Testis (tissue), 3 donors: ENCODE data around the gene AMZ1. TPM values are rescaled to one million over a fixed set of nuclear protein-coding genes. Genes with fewer than 3 reads are reported as not detected.

ENCODE experiments used
- DNase-seq: peaks from one replicate; pipeline ENCODE4 v3.0.0-alpha.2; 2019
- H3K27ac ChIP-seq, 2 donors: fragments of 200-600 bp; sonication (generic); one replicate each; pipeline ENCODE4 v1.5.1; 2019
- H3K27me3 ChIP-seq: fragments of 200-600 bp; sonication (generic); one replicate; pipeline ENCODE4 v1.5.1; 2019
- H3K36me3 ChIP-seq: fragments of 200-600 bp; sonication (generic); one replicate; pipeline ENCODE4 v1.5.1; 2017; ENCODE audit warnings: low read depth; ENCODE audit errors: missing control alignments
- H3K4me1 ChIP-seq: fragments of 200-600 bp; sonication (generic); one replicate; pipeline ENCODE4 v1.5.1; 2019
- H3K4me3 ChIP-seq, 2 donors: fragments of 200-600 bp; sonication (generic); one replicate each; pipeline ENCODE4 v1.5.1; 2017 to 2019
- H3K9me3 ChIP-seq: fragments of 200-600 bp; sonication (generic); one replicate; pipeline ENCODE4 v1.5.1; 2017
- CTCF ChIP-seq, 3 experiments: fragments of 450-650 bp in 2 of 3; fragments of 200-600 bp in 1 of 3; sonication (generic) in 1 of 3; IDR thresholded peaks; one replicate each; pipeline ENCODE4 v1.5.1; 2016 to 2019; ENCODE audit warnings: antibody characterized with exemption in 3 of 3, mild to moderate bottlenecking in 2 of 3, moderate library complexity in 1 of 3
- POLR2A ChIP-seq: fragments of 450-650 bp; IDR thresholded peaks from one replicate; pipeline ENCODE4 v1.6.1; 2017; ENCODE audit warnings: antibody characterized with exemption, mild to moderate bottlenecking, moderate library complexity
- WGBS, 2 donors: methylation state at CpG; one replicate each; pipeline ENCODE4 v1.1.5; 2018; 5-methylcytosine and 5-hydroxymethylcytosine counted together
- intact Hi-C: fragments of 100-400 bp; cut with DNase I; formaldehyde crosslinking; loops from one replicate; pipeline ENCODE4 v1.15.1; 2023; ENCODE audit warnings: low total_unique reads
- polyA plus RNA-seq: library from polyadenylated mRNA; stranded (reverse); fragments of 350-450 nt; fragmentation: Illumina TruSeq; extraction: RNeasy Lipid Tissue Mini Kit (QIAGEN cat#74804); gene quantifications from one replicate; pipeline ENCODE4 v1.2.3, GENCODE V29; 2014; ENCODE audit warnings: low read depth, low replicate concordance; ENCODE audit not compliant: insufficient read depth
- total RNA-seq, 2 donors: library from RNA; depleted of rRNA; stranded (reverse); fragments of >200 nt; gene quantifications; one replicate each; pipeline ENCODE4 v1.2.3, GENCODE V29; 2016

The AMZ1 gene
- total and polyA plus RNA-seq, 3 donors from 2014 or later: 1.1 to 3.2 (median 2.7) TPM

- no peak for TF ChIP-seq CTCF (IDR thresholded peaks at IDR 0.05)
- 90 to 92% methylated on average over 7 to 13 of the region's 25 CpGs for WGBS, 2 donors
- no peak for DNase-seq
- H3K27ac ChIP-seq: no peak overlapping the region
- no peaks in the 10 kb centered on the region for H3K27me3 ChIP-seq
- H3K4me3 ChIP-seq: no peak overlapping the region
- H3K4me1 ChIP-seq: peaks cover 14% of the 10 kb centered on the region
- no peaks in the 10 kb centered on the region for H3K36me3 ChIP-seq
- H3K9me3 ChIP-seq: no peaks in the 10 kb centered on the region
- intact Hi-C loops: no loop called here
Measured at GRCh38 chr7:2711895-2712675, 24.1 kb downstream of the AMZ1 start.

- no peaks in the 10 kb centered on the region for H3K27me3 ChIP-seq
- intact Hi-C loops: no loop called here
- no peaks in the 10 kb centered on the region for H3K9me3 ChIP-seq
- no peaks in the 10 kb centered on the region for H3K36me3 ChIP-seq
- no peak for TF ChIP-seq POLR2A
- no peak for TF ChIP-seq CTCF (IDR thresholded peaks at IDR 0.05)
- H3K4me3 ChIP-seq: no peak overlapping the region
- WGBS, 2 donors: 64 to 66% methylated on average over 12 to 13 of the region's 13 CpGs
- peaks cover 23% of the 10 kb centered on the region for H3K4me1 ChIP-seq
- H3K27ac ChIP-seq: no peak overlapping the region
- no peak for DNase-seq
Measured at GRCh38 chr7:2713370-2713769, 25.4 kb downstream of the AMZ1 start.

- WGBS, 2 donors: 89 to 92% methylated on average over 12 of the region's 12 CpGs
- Histone ChIP-seq H3K4me3 (no peak overlapping the region), H3K9me3 (no peaks in the 10 kb centered on the region), H3K27ac (no peak overlapping the region), H3K27me3 (no peaks in the 10 kb centered on the region), H3K4me1 (peaks cover 23% of the 10 kb centered on the region), H3K36me3 (no peaks in the 10 kb centered on the region)
- no peak for DNase-seq
- intact Hi-C loops: no loop called here
- no peak for TF ChIP-seq POLR2A
- no peak for TF ChIP-seq CTCF (IDR thresholded peaks at IDR 0.05)
Measured at GRCh38 chr7:2713978-2714377, 26.0 kb downstream of the AMZ1 start.

- Histone ChIP-seq H3K9me3 (no peaks in the 10 kb centered on the region), H3K4me3 (no peak overlapping the region), H3K4me1 (peaks cover 23% of the 10 kb centered on the region), H3K27me3 (no peaks in the 10 kb centered on the region), H3K27ac (no peak overlapping the region), H3K36me3 (no peaks in the 10 kb centered on the region)
- WGBS, 2 donors: 93 to 96% methylated on average over 9 of the region's 9 CpGs
- intact Hi-C loops: no loop called here
- TF ChIP-seq CTCF (IDR thresholded peaks at IDR 0.05): no peak
- TF ChIP-seq POLR2A: no peak
- no peak for DNase-seq
Measured at GRCh38 chr7:2714636-2715035, 26.6 kb downstream of the AMZ1 start.
